ENCODE measurements around the gene TCF4.

TCF4 gene

DNA sequence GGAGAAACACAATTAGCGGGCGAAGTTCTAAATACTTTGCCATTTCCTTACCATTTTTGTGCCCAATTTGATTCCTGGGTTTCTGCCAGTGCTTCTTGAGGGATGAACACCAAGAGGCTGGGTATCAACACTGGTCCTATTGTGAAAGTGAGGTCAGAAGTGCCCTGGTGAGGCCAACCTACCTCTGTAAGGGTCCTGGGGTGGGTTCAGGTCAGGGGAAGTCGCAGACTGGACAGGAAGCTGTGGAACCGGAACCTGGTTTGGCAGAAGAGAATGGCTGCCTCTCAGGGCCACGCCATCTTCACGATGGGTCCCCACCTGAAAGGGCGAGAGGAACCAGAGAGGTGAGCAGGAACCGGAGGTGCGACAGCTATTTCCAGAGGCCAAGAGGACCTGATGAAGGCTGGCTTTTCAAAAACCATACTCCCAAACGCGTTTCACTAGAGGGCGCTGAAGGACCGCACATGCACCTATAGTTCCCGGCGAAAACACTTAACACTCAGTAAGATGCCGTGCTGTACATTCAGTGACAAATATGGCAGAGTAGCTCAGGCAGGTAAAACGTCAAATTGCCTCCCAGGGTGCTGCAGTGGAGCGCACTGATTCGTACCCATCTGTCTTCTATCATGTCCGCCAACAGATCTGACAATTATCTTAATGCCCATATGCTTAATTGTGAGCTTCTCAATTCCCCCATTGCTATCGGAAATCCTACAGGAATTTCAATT is 353.5 kb downstream of the TCF4 start:
- TF ChIP-seq, protein P1, sequence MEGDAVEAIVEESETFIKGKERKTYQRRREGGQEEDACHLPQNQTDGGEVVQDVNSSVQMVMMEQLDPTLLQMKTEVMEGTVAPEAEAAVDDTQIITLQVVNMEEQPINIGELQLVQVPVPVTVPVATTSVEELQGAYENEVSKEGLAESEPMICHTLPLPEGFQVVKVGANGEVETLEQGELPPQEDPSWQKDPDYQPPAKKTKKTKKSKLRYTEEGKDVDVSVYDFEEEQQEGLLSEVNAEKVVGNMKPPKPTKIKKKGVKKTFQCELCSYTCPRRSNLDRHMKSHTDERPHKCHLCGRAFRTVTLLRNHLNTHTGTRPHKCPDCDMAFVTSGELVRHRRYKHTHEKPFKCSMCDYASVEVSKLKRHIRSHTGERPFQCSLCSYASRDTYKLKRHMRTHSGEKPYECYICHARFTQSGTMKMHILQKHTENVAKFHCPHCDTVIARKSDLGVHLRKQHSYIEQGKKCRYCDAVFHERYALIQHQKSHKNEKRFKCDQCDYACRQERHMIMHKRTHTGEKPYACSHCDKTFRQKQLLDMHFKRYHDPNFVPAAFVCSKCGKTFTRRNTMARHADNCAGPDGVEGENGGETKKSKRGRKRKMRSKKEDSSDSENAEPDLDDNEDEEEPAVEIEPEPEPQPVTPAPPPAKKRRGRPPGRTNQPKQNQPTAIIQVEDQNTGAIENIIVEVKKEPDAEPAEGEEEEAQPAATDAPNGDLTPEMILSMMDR (IDR thresholded peaks at IDR 0.05): peak; percentile 76

DNA sequence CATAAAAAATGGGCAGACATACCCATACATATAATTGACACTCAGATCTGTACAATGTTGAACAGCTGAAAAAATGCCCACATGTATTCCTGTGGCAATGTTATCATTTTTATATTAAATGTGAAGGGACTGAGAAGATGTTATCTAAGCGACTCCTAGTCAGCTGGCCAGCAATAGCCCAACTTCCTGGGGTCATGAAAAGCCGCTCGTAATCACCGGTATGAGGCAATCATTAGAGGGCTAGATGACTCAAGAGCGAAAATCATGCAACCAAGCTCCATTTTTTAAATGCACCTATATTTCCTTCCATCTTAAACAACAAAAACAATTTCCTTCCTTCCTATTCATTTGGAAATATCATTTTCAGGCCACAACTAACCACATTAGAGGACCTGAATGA is 354.1 kb downstream of the TCF4 start:
- TF ChIP-seq, protein P1 (IDR thresholded peaks at IDR 0.05): no peak

DNA sequence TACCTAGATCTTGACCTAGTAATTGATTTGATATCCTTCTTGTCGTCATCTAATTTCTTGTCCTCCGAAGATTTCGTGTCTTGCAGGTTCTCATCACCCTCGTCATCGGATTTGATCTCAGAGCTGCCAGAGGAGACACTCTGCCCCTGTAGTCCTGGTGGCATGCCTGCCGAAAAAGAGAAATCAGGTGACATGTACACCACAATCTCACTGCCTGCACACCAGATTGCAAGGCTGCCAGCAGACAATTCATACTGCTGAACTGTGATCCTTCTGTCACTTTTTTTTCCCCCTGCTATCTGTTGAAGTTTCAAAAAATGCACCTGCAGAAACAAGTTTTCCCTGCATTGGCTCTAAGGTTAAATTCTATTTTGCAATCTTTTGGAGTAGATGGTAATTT is 355.5 kb downstream of the TCF4 start:
- TF ChIP-seq, protein P1 (IDR thresholded peaks at IDR 0.05): no peak

DNA sequence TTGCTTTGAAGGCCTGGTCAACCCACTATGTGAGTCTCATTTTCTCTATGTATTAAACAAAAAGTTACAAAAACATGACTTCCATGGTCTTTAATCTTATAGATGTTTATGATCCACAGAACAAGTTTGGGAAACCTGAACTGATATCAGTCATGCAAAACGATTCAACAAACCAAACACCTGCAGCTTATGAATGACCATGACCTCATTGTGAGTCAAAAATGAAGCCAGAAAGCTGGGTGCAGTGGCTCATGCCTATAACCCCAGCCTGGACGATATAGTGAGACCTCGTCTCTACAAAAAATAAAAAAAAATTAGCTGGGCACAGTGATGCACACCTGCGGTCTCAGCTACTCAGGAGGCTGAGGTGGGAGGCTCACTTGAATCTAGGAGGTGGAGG is 358.3 kb downstream of the TCF4 start:
- TF ChIP-seq, protein P1 (IDR thresholded peaks at IDR 0.05): no peak

DNA sequence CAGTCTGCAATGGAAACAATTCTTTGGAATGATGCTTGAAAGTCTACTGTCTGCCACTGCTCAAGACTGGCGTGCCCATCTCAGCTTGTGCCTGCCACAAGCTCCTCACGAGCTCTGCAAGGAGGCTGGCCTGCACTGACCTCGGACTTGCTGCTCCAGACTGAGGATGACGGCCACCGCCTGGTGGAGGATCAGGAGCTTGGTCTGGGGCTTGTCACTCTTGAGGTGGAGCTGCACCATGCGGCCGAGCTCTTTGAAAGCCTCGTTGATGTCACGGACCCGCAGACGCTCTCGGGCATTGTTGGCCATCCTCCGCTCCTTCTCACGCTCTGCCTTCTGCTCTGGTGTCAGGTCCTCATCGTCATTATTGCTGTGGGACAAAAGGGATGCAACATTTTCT is 359.3 kb downstream of the TCF4 start:
- TF ChIP-seq, protein P1 (IDR thresholded peaks at IDR 0.05): no peak

DNA sequence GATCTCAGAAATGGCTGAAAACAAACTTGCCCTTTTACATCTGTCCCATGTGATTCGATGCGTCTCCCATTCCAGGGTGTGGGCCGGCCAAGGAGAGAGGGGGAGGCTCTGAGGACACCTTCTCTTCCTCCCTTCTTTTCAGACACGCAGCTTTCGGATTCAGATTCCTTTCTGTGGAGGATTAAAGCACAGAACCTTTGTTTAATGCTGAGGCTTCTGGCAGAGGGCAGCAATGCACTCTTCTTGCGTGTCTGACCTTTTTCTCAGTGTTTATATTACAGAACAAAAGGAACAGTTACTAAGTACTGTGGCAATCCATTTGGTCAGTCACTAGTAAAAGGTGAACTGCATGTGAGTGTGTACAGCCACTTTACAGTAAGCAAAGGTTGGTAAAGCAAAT is 359.8 kb downstream of the TCF4 start:
- TF ChIP-seq, protein P1 (IDR thresholded peaks at IDR 0.05): no peak

DNA sequence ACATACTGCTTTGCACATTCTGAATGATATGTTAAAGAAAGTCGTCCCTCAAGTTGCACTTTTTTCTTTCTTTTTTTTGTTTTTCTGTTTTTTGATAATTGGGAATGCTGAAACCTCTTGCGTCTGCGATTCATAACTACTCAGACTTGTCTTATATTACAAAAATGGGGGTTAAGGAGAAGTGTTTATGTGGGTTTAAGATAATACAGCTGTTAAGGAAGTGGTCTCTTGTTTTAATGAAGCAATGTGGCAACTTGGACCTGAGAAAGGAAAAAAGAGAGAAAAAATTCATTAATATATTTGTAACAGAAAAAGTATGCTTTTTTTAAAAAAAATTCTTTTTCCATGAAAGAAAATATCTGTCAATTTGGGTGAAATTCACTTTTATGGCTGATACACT is 360.2 kb downstream of the TCF4 start:
- TF ChIP-seq, protein P1 (IDR thresholded peaks at IDR 0.05): no peak

DNA sequence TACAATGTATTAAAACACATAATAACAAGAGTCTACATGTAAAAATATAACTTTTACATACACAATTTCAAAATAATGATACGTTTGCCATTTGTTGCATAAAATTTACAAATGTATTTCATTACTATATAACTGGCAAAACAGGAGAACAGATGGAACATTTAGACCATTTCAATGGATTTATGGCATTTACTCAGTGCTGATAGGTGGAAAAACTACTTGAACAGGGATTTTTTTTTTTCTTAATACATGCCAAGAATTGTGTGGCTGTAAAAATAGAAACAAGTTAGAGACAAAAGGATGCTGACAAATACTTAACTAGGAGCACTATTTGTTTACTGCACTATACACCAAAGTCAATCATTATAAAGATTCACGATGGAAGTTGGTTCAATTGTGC is 361.9 kb downstream of the TCF4 start:
- TF ChIP-seq, protein P1 (IDR thresholded peaks at IDR 0.05): no peak

Measured in LNCAP (cell line).